Endodermal cell (in vitro differentiated cells): ENCODE results near the gene XIRP2. TPM values are rescaled to one million over a fixed set of nuclear protein-coding genes. Genes with fewer than 3 reads are reported as not detected.

ENCODE experiments used
- DNase-seq: peaks from one replicate; pipeline ENCODE4 v3.0.0-alpha.2; 2017
- H3K27ac ChIP-seq: 2 replicates; pipeline ENCODE4 v1.5.1; 2013; ENCODE audit warnings: mild to moderate bottlenecking, low read depth, low read length, moderate library complexity
- H3K27me3 ChIP-seq: 2 replicates; pipeline ENCODE4 v1.6.1; 2013; ENCODE audit warnings: mild to moderate bottlenecking, low read length, moderate library complexity; ENCODE audit not compliant: insufficient read depth, control insufficient read depth, poor library complexity, severe bottlenecking
- H3K36me3 ChIP-seq: 2 replicates; pipeline ENCODE4 v1.7.0; 2013; ENCODE audit warnings: mild to moderate bottlenecking, low read length, moderate library complexity; ENCODE audit not compliant: control insufficient read depth, insufficient read depth
- H3K4me1 ChIP-seq: one replicate; pipeline ENCODE4 v1.7.0; 2013; ENCODE audit warnings: low read length; ENCODE audit not compliant: control insufficient read depth, insufficient read depth
- H3K4me3 ChIP-seq: 2 replicates; pipeline ENCODE4 v1.5.1; 2013; ENCODE audit warnings: mild to moderate bottlenecking, low read length, moderate library complexity
- H3K9ac ChIP-seq: 2 replicates; pipeline ENCODE4 v1.6.1; 2013; ENCODE audit warnings: mild to moderate bottlenecking, low read length, moderate library complexity; ENCODE audit not compliant: poor library complexity, severe bottlenecking; ENCODE audit errors: extremely low read depth
- H3K9me3 ChIP-seq: 2 replicates; pipeline ENCODE4 v1.6.1; 2013; ENCODE audit warnings: mild to moderate bottlenecking, low read length, moderate library complexity; ENCODE audit not compliant: control insufficient read depth
- H3K27ac Mint-ChIP-seq: 2 replicates; pipeline ENCODE4 v1.8.0; 2020; ENCODE audit warnings: mixed read lengths
- H3K27me3 Mint-ChIP-seq: 2 replicates; pipeline ENCODE4 v1.8.0; 2021; ENCODE audit warnings: mild to moderate bottlenecking, mixed read lengths; ENCODE audit not compliant: insufficient read depth
- H3K36me3 Mint-ChIP-seq: 2 replicates; pipeline ENCODE4 v1.8.0; 2020; ENCODE audit warnings: low read depth, mixed read lengths
- H3K4me1 Mint-ChIP-seq: 2 replicates; pipeline ENCODE4 v1.8.0; 2020; ENCODE audit warnings: mixed read lengths
- H3K4me3 Mint-ChIP-seq: 2 replicates; pipeline ENCODE4 v1.8.0; 2020; ENCODE audit warnings: mild to moderate bottlenecking, moderate library complexity, mixed read lengths
- H3K9me3 Mint-ChIP-seq: 2 replicates; pipeline ENCODE4 v1.8.0; 2020; ENCODE audit warnings: mild to moderate bottlenecking, mixed read lengths
- CTCF ChIP-seq: fragments of 200-600 bp; sonication (generic); conservative IDR thresholded peaks from 2 replicates; pipeline ENCODE4 v1.5.0; 2021; ENCODE audit warnings: antibody characterized with exemption, mild to moderate bottlenecking
- WGBS, 2 experiments: methylation state at CpG; one replicate each; pipeline versions ENCODE4 v1.1.5 to v1.1.7; 2013; ENCODE audit warnings: missing lambda C conversion rate in 2 of 2, mixed read lengths in 1 of 2; ENCODE audit not compliant: insufficient coverage in 1 of 2, insufficient read length in 1 of 2; 5-methylcytosine and 5-hydroxymethylcytosine counted together
- total RNA-seq, 2 donors: library from RNA; stranded (reverse); fragmentation: NEBNext Ultra II Directional in 1 of 2; extraction: Animal tissue kit (Norgen Biotek cat#: 25700) in 1 of 2; gene quantifications; 2 replicates in 1 of 2; 3 replicates in 1 of 2; pipeline ENCODE4 v1.2.1, GENCODE V29; 2021

The XIRP2 gene
- total RNA-seq, 2 donors from 2014 or later: not detected

GRCh38 chr2:167187978-167188967, 300.0 kb downstream of the XIRP2 start:
- H3K4me3 Mint-ChIP-seq: no peak overlapping the region

GRCh38 chr2:167190053-167190452, 301.8 kb downstream of the XIRP2 start:
- WGBS, 2 experiments: 91 to 96% methylated on average over 2 to 3 of the region's 3 CpGs
- no peak for TF ChIP-seq CTCF

More at GRCh38 chr2:167187978-167188967, 300.0 kb downstream of the XIRP2 start:
- H3K36me3 ChIP-seq: no peaks in the 10 kb centered on the region
- H3K9me3 Mint-ChIP-seq: no peaks in the 10 kb centered on the region
- no peak for DNase-seq
- peaks cover 7% of the 10 kb centered on the region for H3K4me1 Mint-ChIP-seq
- H3K9ac ChIP-seq: no peak overlapping the region
- H3K27ac Mint-ChIP-seq: no peak overlapping the region
- no peaks in the 10 kb centered on the region for H3K27me3 ChIP-seq
- no peaks in the 10 kb centered on the region for H3K9me3 ChIP-seq
- no peak overlapping the region for H3K4me3 ChIP-seq
- H3K36me3 Mint-ChIP-seq: no peaks in the 10 kb centered on the region
- WGBS, 2 experiments: 75 to 80% methylated on average over 1 to 5 of the region's 5 CpGs
- H3K4me1 ChIP-seq: no peaks in the 10 kb centered on the region
- no peaks in the 10 kb centered on the region for H3K27me3 Mint-ChIP-seq
- H3K27ac ChIP-seq: no peak overlapping the region
- no peak for TF ChIP-seq CTCF

GRCh38 chr2:167191588-167191987, 303.3 kb downstream of the XIRP2 start:
- Mint-ChIP-seq H3K27ac (no peak overlapping the region), H3K4me3 (no peak overlapping the region), H3K9me3 (no peaks in the 10 kb centered on the region), H3K36me3 (no peaks in the 10 kb centered on the region), H3K4me1 (peaks cover 7% of the 10 kb centered on the region), H3K27me3 (no peaks in the 10 kb centered on the region)
- Histone ChIP-seq H3K9me3 (no peaks in the 10 kb centered on the region), H3K36me3 (no peaks in the 10 kb centered on the region), H3K27ac (no peak overlapping the region), H3K27me3 (no peaks in the 10 kb centered on the region), H3K9ac (no peak overlapping the region), H3K4me3 (no peak overlapping the region), H3K4me1 (no peaks in the 10 kb centered on the region)
- no peak for DNase-seq
- TF ChIP-seq CTCF: no peak
- 94 to 100% methylated on average over 1 to 3 of the region's 3 CpGs for WGBS, 2 experiments

More at GRCh38 chr2:167190053-167190452, 301.8 kb downstream of the XIRP2 start:
- Histone ChIP-seq H3K4me1 (no peaks in the 10 kb centered on the region), H3K9me3 (no peaks in the 10 kb centered on the region), H3K27me3 (no peaks in the 10 kb centered on the region), H3K4me3 (no peak overlapping the region), H3K36me3 (no peaks in the 10 kb centered on the region), H3K9ac (no peak overlapping the region), H3K27ac (no peak overlapping the region)
- Mint-ChIP-seq H3K4me1 (peaks cover 7% of the 10 kb centered on the region), H3K9me3 (no peaks in the 10 kb centered on the region), H3K4me3 (no peak overlapping the region), H3K27ac (no peak overlapping the region), H3K36me3 (no peaks in the 10 kb centered on the region), H3K27me3 (no peaks in the 10 kb centered on the region)
- no peak for DNase-seq
